Pancreas (tissue), 10 donors: ENCODE measurements around the gene BRI3BP. TPM values are rescaled to one million over a fixed set of nuclear protein-coding genes. Genes with fewer than 3 reads are reported as not detected.

Experiments used
- ATAC-seq, 4 donors: fragments of 200-7000 bp; cut with Tn5 transposase; one replicate each; pipeline versions ENCODE4 v1.8.0 to v1.9.1; 2020; ENCODE audit warnings: mild to moderate bottlenecking in 4 of 4, moderate library complexity in 4 of 4
- DNase-seq, 6 donors: peaks; one replicate each; pipeline ENCODE4 v3.0.0-alpha.2; 2020
- FAIRE-seq: peaks from 2 replicates; lab custom pipeline; 2012; peaks lifted over from hg19 to GRCh38; lab: Jason Lieb, UNC
- H3K27ac ChIP-seq, 4 donors: fragments of 200-600 bp; sonication (generic); 1 replicate in 3 of 4; 2 replicates in 1 of 4; pipeline versions ENCODE4 v1.5.0 to v1.8.0; 2020
- H3K27me3 ChIP-seq, 4 donors: fragments of 200-600 bp; one replicate each; pipeline ENCODE4 v1.8.0; 2021
- H3K36me3 ChIP-seq, 3 donors: fragments of 200-600 bp; sonication (generic) in 1 of 3; one replicate each; pipeline versions ENCODE4 v1.5.0 to v1.8.0; 2020 to 2021
- H3K4me1 ChIP-seq, 3 donors: fragments of 200-600 bp; one replicate each; pipeline ENCODE4 v1.8.0; 2021
- H3K4me3 ChIP-seq, 4 donors: fragments of 200-600 bp; sonication (generic) in 2 of 4; one replicate each; pipeline versions ENCODE4 v1.5.0 to v1.8.0; 2020 to 2021
- H3K9me3 ChIP-seq, 4 donors: fragments of 200-600 bp; one replicate each; pipeline ENCODE4 v1.8.0; 2021
- WGBS, 2 donors: extraction: QIAGEN DNeasy Blood & Tissue Kit; methylation state at CpG; one replicate each; pipeline ENCODE4 v1.1.7; 2013; 5-methylcytosine and 5-hydroxymethylcytosine counted together
- intact Hi-C, 3 donors: fragments of 100-400 bp; cut with DNase I; formaldehyde crosslinking; loops; one replicate each; pipeline versions ENCODE4 v1.11.1 to v1.14.2; 2022
- polyA plus RNA-seq, 2 donors: library from polyadenylated mRNA; stranded (reverse); fragments of 200-250 nt; gene quantifications; one replicate each; pipeline ENCODE4 v1.2.3, GENCODE V29; 2013
- total RNA-seq, 6 donors: library from RNA; stranded (reverse); fragmentation: NEBNext Ultra II Directional in 4 of 6; extraction: Animal tissue kit (Norgen Biotek cat#: 25700) in 4 of 6; gene quantifications; one replicate each; pipeline versions ENCODE4 v1.2.1 to v1.2.4, GENCODE V29; 2021 to 2023
- TF ChIP-seq, protein P1 (sequence below), 4 donors: fragments of 200-600 bp; sonication (generic) in 3 of 4; IDR thresholded peaks; one replicate each; pipeline versions ENCODE4 v1.5.0 to v1.8.0; 2021; ENCODE audit warnings: antibody characterized with exemption in 4 of 4
- donor health status: healthy with polysubstance abuse.
- donor health status: DM: no; HTN: no; CAD: no; lungs with moderate emphysema.
- donor health status: DM: no; HTN: no; CAD: no.
- donor health status: control.
- donor health status: control.
- donor health status: Bipolar disorder and iron deficiency.
- donor health status: DM: yes; HTN: yes; CAD: no.
- donor health status: DM: no; HTN: no; CAD: no.
- donor health status: DM: no; HTN: no; CAD: no.
- donor health status: DM: yes; HTN: yes; CAD: no.

BRI3BP gene
- total and polyA plus RNA-seq, 8 donors = 1.5 to 10.6 (median 5.0) TPM

DNA sequence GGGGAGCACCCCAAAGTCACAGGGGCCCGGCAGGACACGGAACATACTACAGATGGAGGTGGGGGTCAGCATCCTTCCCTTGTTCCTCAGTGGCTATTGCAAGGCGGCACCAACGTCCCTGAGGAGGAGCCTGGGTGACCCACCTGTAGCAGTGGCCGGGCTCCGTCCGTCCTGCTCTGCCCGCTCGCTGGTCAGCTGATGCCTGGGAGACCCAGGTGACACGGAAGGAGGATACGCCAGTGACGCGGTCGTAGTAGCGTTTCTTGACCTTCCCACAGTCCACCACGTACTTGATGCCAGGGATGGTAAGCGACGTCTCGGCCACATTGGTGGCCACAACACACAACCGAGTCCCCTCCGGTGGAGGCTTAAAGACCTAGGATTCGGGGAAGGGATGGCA, 29.2 kb upstream of the BRI3BP start:
- Histone ChIP-seq H3K4me1 (no peaks in the 10 kb centered on the region), H3K9me3 (no peaks in the 10 kb centered on the region), H3K4me3 (no peak overlapping the region), H3K27me3 (no peaks in the 10 kb centered on the region), H3K36me3 (peaks cover 0 to 64% (median 17%) of the 10 kb centered on the region in 3 donors), H3K27ac (no peak overlapping the region)
- ATAC-seq (no peak), DNase-seq (no peak), FAIRE-seq (no peak)
- TF ChIP-seq, protein P1, sequence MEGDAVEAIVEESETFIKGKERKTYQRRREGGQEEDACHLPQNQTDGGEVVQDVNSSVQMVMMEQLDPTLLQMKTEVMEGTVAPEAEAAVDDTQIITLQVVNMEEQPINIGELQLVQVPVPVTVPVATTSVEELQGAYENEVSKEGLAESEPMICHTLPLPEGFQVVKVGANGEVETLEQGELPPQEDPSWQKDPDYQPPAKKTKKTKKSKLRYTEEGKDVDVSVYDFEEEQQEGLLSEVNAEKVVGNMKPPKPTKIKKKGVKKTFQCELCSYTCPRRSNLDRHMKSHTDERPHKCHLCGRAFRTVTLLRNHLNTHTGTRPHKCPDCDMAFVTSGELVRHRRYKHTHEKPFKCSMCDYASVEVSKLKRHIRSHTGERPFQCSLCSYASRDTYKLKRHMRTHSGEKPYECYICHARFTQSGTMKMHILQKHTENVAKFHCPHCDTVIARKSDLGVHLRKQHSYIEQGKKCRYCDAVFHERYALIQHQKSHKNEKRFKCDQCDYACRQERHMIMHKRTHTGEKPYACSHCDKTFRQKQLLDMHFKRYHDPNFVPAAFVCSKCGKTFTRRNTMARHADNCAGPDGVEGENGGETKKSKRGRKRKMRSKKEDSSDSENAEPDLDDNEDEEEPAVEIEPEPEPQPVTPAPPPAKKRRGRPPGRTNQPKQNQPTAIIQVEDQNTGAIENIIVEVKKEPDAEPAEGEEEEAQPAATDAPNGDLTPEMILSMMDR (IDR thresholded peaks at IDR 0.05) = no peak
- 94 to 96% methylated on average over 22 of the region's 22 CpGs for WGBS, 2 donors
- intact Hi-C loops = no loop called here

DNA sequence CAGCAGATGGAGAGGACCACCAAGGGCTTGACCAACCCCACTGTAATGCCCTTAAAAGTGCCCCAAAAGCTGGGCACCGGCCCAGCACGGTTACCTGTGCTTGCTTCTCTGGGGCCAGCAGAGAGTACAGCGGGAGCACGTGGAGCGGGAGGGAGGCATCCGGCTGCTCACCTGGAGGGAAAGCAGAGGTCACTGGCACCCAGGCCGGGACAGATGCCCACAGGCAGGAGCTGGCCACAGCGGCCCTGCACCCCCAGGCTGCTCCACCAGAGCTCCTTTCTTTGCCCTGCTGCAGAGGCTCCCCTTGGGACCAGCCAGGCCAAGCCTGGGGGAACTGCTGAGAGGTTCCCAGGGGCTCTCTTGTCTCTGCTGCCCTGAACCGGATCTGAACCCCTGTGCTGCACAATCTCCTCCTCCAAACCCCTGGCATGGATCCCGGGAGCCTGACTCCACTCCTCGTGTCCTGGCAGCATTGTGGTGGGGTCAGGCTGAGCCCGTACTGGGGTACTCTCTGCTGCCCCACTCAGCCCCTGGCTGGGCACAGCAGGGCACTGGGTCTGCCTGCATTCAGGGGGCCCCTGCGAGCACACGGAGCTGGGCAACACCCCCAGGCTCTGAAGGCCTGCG, 28.5 kb upstream of the BRI3BP start:
- intact Hi-C loops = no loop called here
- H3K9me3 ChIP-seq = no peaks in the 10 kb centered on the region
- ATAC-seq = no peak
- H3K36me3 ChIP-seq = peaks cover 0 to 57% (median 13%) of the 10 kb centered on the region in 3 donors
- H3K4me3 ChIP-seq = no peak overlapping the region
- H3K27me3 ChIP-seq = no peaks in the 10 kb centered on the region
- H3K4me1 ChIP-seq = no peaks in the 10 kb centered on the region
- WGBS, 2 donors = 83 to 94% methylated on average over 15 of the region's 15 CpGs
- no peak for FAIRE-seq
- H3K27ac ChIP-seq = no peak overlapping the region
- TF ChIP-seq, protein P1 (IDR thresholded peaks at IDR 0.05) = no peak
- peak in 1 of 6 donors; percentile 62 for DNase-seq

DNA sequence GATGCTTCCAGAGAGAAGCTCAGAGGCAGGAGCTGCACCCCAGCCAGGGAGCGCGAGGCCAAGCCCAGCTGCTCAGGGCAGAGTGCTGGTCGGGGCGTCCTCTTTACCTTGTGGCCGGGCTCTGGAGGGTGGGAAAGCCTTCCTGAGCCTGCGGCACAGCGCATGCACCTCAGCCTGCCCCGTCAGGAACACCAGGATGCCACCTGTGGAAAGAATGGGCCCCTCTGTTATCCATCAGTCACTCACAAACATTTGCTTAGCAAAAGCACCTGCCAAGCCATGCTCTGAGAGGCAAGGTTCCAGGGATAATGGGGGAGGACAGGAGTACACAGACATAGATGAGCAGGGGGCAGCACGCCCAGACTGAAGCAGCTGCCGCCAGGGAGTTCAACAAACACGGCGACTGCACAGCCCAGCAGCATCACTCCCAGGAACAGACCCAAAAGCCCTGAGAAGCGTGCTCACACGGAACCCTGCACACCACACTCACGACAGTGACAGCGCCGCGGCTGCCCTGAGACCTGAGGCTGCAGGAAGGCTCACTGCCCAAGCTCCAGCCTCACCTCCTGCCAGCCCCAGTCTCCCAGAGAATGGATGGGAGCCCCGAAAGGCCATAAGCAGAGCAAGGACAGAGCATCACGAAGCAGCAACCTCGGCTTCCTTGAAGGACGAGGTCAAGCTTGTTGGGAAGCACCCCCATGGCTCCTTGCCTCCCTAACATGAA, 26.3 kb upstream of the BRI3BP start:
- no peaks in the 10 kb centered on the region for H3K27me3 ChIP-seq
- TF ChIP-seq, protein P1 (IDR thresholded peaks at IDR 0.05) = no peak
- no peaks in the 10 kb centered on the region for H3K9me3 ChIP-seq
- DNase-seq (no peak), ATAC-seq (no peak), FAIRE-seq (no peak)
- no peak overlapping the region for H3K4me3 ChIP-seq
- WGBS, 2 donors = 91 to 94% methylated on average over 22 of the region's 22 CpGs
- no peaks in the 10 kb centered on the region for H3K4me1 ChIP-seq
- H3K27ac ChIP-seq = no peak overlapping the region
- H3K36me3 ChIP-seq = peaks cover 0 to 56% (median 14%) of the 10 kb centered on the region in 3 donors
- intact Hi-C loops = no loop called here

DNA sequence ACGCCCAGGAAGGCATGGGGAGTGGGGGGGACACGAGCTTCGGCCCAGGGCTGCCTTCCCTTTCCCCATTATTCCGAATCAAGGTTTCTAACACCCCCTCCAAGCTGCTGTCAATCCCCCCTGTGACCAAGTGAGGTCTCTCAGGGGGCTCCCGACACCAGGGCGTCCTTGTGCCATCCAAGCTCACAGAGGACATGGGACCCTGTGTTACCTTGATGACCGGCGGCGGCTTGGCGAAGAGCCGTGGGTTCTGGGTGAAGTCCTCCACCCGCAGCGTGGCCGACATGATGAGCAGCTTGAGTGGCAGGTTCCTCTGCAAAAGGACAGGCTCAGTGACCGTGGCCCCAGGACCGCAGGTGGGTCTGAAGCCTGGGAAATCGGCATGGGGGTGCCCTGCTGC, 24.8 kb upstream of the BRI3BP start:
- 85 to 96% methylated on average over 17 of the region's 17 CpGs for WGBS, 2 donors
- DNase-seq (no peak), FAIRE-seq (no peak), ATAC-seq (no peak)
- Histone ChIP-seq H3K27ac (no peak overlapping the region), H3K27me3 (no peaks in the 10 kb centered on the region), H3K36me3 (peaks cover 0 to 45% (median 14%) of the 10 kb centered on the region in 3 donors), H3K4me1 (no peaks in the 10 kb centered on the region), H3K4me3 (no peak overlapping the region), H3K9me3 (no peaks in the 10 kb centered on the region)
- intact Hi-C loops = no loop called here
- TF ChIP-seq, protein P1 (IDR thresholded peaks at IDR 0.05) = no peak
